Measurements from ENCODE around the gene KIF17. TPM values are rescaled to one million over a fixed set of nuclear protein-coding genes. Genes with fewer than 3 reads are reported as not detected.

The KIF17 gene
- total and polyA plus RNA-seq, 2 of the 4 experiments (the other 2 are of a cell fraction) = 4.5 to 5.7 TPM

DNA sequence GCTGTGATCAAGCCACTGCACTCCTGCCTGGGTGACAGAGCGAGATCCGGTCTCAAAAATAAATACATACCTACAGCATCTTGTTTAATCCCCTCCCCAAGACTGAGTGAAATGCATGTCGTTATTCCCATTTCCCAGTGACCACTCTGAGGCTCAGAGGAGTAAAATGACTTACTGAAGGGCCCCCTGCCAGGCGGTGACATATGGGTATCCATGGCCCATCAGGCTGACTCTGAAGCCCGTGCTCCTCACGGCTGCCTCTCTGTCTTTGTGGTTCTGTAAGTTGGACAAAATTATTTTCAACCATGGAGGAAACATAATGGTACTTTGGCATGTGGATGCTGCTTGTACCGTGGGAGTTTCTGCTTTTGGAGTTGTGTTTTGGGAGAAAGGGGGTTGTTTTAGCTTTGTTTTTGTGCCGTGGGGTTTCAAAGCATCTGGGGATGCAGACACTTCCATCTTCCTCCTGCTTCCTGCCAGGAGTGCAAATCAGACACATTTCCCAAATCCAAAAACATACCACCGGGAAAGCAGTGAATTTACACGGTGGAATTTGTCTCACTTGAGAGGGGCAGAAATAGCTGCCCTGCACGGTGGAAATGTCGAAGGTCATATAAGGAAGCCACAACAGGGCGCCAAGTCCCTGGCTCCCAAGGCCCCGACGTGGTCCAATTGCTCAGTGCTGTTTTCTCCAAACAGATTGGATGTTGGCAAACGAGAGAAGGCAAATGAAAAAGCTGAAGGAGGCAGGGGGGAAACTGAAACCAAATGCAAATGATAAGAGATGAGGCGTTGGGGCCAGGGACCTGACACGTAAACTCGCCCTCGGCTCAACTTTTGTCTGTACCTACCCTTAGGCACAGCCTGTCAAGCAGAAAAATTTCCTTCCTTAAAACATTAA, 101.6 kb downstream of the KIF17 start (continued):
- TF ChIP-seq, protein P1, sequence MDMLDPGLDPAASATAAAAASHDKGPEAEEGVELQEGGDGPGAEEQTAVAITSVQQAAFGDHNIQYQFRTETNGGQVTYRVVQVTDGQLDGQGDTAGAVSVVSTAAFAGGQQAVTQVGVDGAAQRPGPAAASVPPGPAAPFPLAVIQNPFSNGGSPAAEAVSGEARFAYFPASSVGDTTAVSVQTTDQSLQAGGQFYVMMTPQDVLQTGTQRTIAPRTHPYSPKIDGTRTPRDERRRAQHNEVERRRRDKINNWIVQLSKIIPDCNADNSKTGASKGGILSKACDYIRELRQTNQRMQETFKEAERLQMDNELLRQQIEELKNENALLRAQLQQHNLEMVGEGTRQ (IDR thresholded peaks at IDR 0.05; ENCODE audit: low read depth, low read length) = no peak
- TF ChIP-seq MAZ (IDR thresholded peaks at IDR 0.05; ENCODE audit: borderline replicate concordance, low read depth, low read length) (no peak), CEBPB (IDR thresholded peaks at IDR 0.05; ENCODE audit: low read depth, low read length) (no peak), POLR2A (IDR thresholded peaks at IDR 0.05; ENCODE audit: low read depth, low read length) (no peak), NFE2L2 (IDR thresholded peaks at IDR 0.05; ENCODE audit: low read depth, low read length) (no peak), RCOR1 (IDR thresholded peaks at IDR 0.05; ENCODE audit: insufficient replicate concordance, low read length) (no peak)

Data from IMR-90 (cell line).